Neural cell (in vitro differentiated cells): ENCODE measurements around the gene FKBP14. TPM values are rescaled to one million over a fixed set of nuclear protein-coding genes. Genes with fewer than 3 reads are reported as not detected.
"Not testable (repeated sequence)": the region's sequence is repeated elsewhere in the genome, so short reads cannot be mapped to it uniquely, and the experiment has no call there.

Source experiments
- H2AFZ ChIP-seq: fragments of 200-600, 300-800 bp; sonication (generic), shearing (Covaris generic); 2 replicates; pipeline ENCODE4 v1.6.0; 2014; ENCODE audit warnings: low read depth, mild to moderate bottlenecking, antibody characterized with exemption, low read length, moderate library complexity
- H3F3A ChIP-seq: fragments of 200-600 bp; shearing (Covaris generic); 2 replicates; pipeline ENCODE4 v1.6.1; 2016; ENCODE audit warnings: mild to moderate bottlenecking, moderate library complexity, mixed read lengths, antibody characterized with exemption, low read length; ENCODE audit not compliant: insufficient read depth, poor library complexity, severe bottlenecking
- H3K27ac ChIP-seq: fragments of 200-600, 300-800 bp; sonication (generic), shearing (Covaris generic); 2 replicates; pipeline ENCODE4 v1.5.1; 2014; ENCODE audit warnings: mild to moderate bottlenecking, low read length, moderate library complexity
- H3K27me3 ChIP-seq: fragments of 300-800, 200-600 bp; sonication (generic), shearing (Covaris generic); 2 replicates; pipeline ENCODE4 v1.6.0; 2014; ENCODE audit warnings: mild to moderate bottlenecking, low read depth, low read length, moderate library complexity; ENCODE audit not compliant: insufficient read depth
- H3K36me3 ChIP-seq: fragments of 300-800, 200-600 bp; sonication (generic), shearing (Covaris generic); 2 replicates; pipeline ENCODE4 v1.5.1; 2014; ENCODE audit warnings: mild to moderate bottlenecking, antibody characterized with exemption, low read length, moderate library complexity; ENCODE audit not compliant: insufficient read depth
- H3K4me2 ChIP-seq: fragments of 300-800, 200-600 bp; sonication (generic), shearing (Covaris generic); 2 replicates; pipeline ENCODE4 v1.6.0; 2014; ENCODE audit warnings: mild to moderate bottlenecking, low read length
- H3K4me3 ChIP-seq: fragments of 300-800, 200-600 bp; sonication (generic), shearing (Covaris generic); 2 replicates; pipeline ENCODE4 v1.5.1; 2014; ENCODE audit warnings: mild to moderate bottlenecking, low read length, moderate library complexity
- H3K79me2 ChIP-seq: fragments of 200-600 bp; shearing (Covaris generic); replicated peaks from 2 replicates; pipeline ENCODE4 v1.6.0; 2014; ENCODE audit warnings: mild to moderate bottlenecking, low read length, moderate library complexity; ENCODE audit not compliant: insufficient read depth
- H3K9ac ChIP-seq: fragments of 300-800, 200-600 bp; sonication (generic), shearing (Covaris generic); 2 replicates; pipeline ENCODE4 v1.6.1; 2016; ENCODE audit warnings: mild to moderate bottlenecking, low read length, mixed read lengths
- H3K9me2 ChIP-seq: fragments of 200-600 bp; shearing (Covaris generic); 2 replicates; pipeline ENCODE4 v1.6.1; 2016; ENCODE audit warnings: mild to moderate bottlenecking, low read length, mixed read lengths; ENCODE audit not compliant: insufficient read depth
- H3K9me3 ChIP-seq: fragments of 200-600, 300-800 bp; sonication (generic), shearing (Covaris generic); 2 replicates; pipeline ENCODE4 v1.6.1; 2016; ENCODE audit warnings: mild to moderate bottlenecking, mixed run types, low read length, moderate library complexity, mixed read lengths
- H4K20me1 ChIP-seq: fragments of 200-600 bp; shearing (Covaris generic); 2 replicates; pipeline ENCODE4 v1.6.1; 2016; ENCODE audit warnings: mild to moderate bottlenecking, mixed run types; ENCODE audit not compliant: insufficient read depth
- EP300 ChIP-seq: fragments of 450-650 bp; conservative IDR thresholded peaks from 2 replicates; pipeline ENCODE4 v1.6.1; 2014; ENCODE audit warnings: antibody characterized with exemption, mild to moderate bottlenecking, moderate library complexity; ENCODE audit not compliant: poor library complexity, severe bottlenecking
- EZH2 ChIP-seq: fragments of 200-600, 300-800 bp; shearing (Covaris generic), sonication (generic); IDR thresholded peaks from 2 replicates; pipeline ENCODE4 v1.6.1; 2014; ENCODE audit warnings: antibody characterized with exemption, low read length, borderline replicate concordance, mild to moderate bottlenecking; ENCODE audit not compliant: insufficient read depth, poor library complexity, severe bottlenecking
- MXI1 ChIP-seq: fragments of 450-650 bp; conservative IDR thresholded peaks from 2 replicates; pipeline ENCODE4 v1.6.1; 2014; ENCODE audit warnings: antibody characterized with exemption, mild to moderate bottlenecking; ENCODE audit not compliant: poor library complexity, severe bottlenecking
- POLR2AphosphoS5 ChIP-seq: IDR thresholded peaks from 2 replicates; pipeline ENCODE4 v1.6.1; 2012
- RAD21 ChIP-seq: fragments of 450-650 bp; conservative IDR thresholded peaks from 2 replicates; pipeline ENCODE4 v1.6.1; 2014; ENCODE audit warnings: antibody characterized with exemption, mild to moderate bottlenecking, moderate library complexity
- SMC3 ChIP-seq: fragments of 450-650 bp; conservative IDR thresholded peaks from 2 replicates; pipeline ENCODE4 v1.6.1; 2014; ENCODE audit warnings: antibody characterized with exemption, mild to moderate bottlenecking, moderate library complexity; ENCODE audit not compliant: poor library complexity
- TAF1 ChIP-seq: IDR thresholded peaks from 2 replicates; pipeline ENCODE4 v1.6.1; 2012; ENCODE audit warnings: low read depth
- polyA plus RNA-seq: library from polyadenylated mRNA; depleted of rRNA; stranded (reverse); fragments of >200 nt; gene quantifications from 2 replicates; pipeline ENCODE4 v1.2.3, GENCODE V29; 2014
- TF ChIP-seq, protein P1 (sequence below): IDR thresholded peaks from 2 replicates; pipeline ENCODE4 v1.6.1; 2012; ENCODE audit warnings: borderline replicate concordance
- TF ChIP-seq, protein P2 (sequence below): fragments of 450-650 bp; IDR thresholded peaks from 2 replicates; pipeline ENCODE4 v1.5.1; 2014; ENCODE audit warnings: antibody characterized with exemption, mild to moderate bottlenecking, moderate library complexity; ENCODE audit not compliant: poor library complexity, severe bottlenecking

FKBP14 gene
- polyA plus RNA-seq, 1 donor from 2014 or later = 36.7 TPM

DNA sequence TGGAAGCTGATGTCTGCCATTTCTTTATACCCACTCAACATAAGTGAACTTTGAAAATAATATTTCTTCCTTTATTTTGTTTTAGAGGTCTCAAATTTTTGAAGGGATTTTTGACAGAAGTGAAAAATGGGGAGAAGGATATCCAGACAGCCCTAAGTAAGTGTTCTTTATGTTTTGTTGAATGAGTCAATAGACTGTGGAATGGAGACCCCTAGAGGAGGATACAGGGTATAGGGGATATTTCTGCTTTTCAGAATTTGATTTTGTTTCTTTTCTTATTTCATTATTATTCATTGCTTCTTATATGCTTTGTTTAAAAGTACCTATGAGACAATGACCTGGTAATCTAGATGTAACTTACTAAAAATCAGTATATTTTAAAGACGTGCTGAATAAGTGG, 36.1 kb upstream of the FKBP14 start:
- no peaks in the 10 kb centered on the region for H3K9me2 ChIP-seq
- H3K4me3 ChIP-seq = no peak overlapping the region
- peaks cover 14% of the 10 kb centered on the region for H3K36me3 ChIP-seq
- H3K27me3 ChIP-seq = no peaks in the 10 kb centered on the region
- no peak overlapping the region for H2AFZ ChIP-seq
- TF ChIP-seq RAD21 (peak; percentile 85), EZH2 (no peak), POLR2AphosphoS5 (no peak), SMC3 (peak; percentile 81), MXI1 (no peak), EP300 (no peak), TAF1 (no peak)
- TF ChIP-seq, protein P1, sequence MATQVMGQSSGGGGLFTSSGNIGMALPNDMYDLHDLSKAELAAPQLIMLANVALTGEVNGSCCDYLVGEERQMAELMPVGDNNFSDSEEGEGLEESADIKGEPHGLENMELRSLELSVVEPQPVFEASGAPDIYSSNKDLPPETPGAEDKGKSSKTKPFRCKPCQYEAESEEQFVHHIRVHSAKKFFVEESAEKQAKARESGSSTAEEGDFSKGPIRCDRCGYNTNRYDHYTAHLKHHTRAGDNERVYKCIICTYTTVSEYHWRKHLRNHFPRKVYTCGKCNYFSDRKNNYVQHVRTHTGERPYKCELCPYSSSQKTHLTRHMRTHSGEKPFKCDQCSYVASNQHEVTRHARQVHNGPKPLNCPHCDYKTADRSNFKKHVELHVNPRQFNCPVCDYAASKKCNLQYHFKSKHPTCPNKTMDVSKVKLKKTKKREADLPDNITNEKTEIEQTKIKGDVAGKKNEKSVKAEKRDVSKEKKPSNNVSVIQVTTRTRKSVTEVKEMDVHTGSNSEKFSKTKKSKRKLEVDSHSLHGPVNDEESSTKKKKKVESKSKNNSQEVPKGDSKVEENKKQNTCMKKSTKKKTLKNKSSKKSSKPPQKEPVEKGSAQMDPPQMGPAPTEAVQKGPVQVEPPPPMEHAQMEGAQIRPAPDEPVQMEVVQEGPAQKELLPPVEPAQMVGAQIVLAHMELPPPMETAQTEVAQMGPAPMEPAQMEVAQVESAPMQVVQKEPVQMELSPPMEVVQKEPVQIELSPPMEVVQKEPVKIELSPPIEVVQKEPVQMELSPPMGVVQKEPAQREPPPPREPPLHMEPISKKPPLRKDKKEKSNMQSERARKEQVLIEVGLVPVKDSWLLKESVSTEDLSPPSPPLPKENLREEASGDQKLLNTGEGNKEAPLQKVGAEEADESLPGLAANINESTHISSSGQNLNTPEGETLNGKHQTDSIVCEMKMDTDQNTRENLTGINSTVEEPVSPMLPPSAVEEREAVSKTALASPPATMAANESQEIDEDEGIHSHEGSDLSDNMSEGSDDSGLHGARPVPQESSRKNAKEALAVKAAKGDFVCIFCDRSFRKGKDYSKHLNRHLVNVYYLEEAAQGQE = no peak
- TF ChIP-seq, protein P2, sequence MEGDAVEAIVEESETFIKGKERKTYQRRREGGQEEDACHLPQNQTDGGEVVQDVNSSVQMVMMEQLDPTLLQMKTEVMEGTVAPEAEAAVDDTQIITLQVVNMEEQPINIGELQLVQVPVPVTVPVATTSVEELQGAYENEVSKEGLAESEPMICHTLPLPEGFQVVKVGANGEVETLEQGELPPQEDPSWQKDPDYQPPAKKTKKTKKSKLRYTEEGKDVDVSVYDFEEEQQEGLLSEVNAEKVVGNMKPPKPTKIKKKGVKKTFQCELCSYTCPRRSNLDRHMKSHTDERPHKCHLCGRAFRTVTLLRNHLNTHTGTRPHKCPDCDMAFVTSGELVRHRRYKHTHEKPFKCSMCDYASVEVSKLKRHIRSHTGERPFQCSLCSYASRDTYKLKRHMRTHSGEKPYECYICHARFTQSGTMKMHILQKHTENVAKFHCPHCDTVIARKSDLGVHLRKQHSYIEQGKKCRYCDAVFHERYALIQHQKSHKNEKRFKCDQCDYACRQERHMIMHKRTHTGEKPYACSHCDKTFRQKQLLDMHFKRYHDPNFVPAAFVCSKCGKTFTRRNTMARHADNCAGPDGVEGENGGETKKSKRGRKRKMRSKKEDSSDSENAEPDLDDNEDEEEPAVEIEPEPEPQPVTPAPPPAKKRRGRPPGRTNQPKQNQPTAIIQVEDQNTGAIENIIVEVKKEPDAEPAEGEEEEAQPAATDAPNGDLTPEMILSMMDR = peak; percentile 83
- no peaks in the 10 kb centered on the region for H4K20me1 ChIP-seq
- H3K4me2 ChIP-seq = no peak overlapping the region
- H3K9ac ChIP-seq = no peak overlapping the region
- H3K27ac ChIP-seq = no peak overlapping the region
- H3K79me2 ChIP-seq = no peaks in the 10 kb centered on the region
- no peaks in the 10 kb centered on the region for H3F3A ChIP-seq
- no peaks in the 10 kb centered on the region for H3K9me3 ChIP-seq

DNA sequence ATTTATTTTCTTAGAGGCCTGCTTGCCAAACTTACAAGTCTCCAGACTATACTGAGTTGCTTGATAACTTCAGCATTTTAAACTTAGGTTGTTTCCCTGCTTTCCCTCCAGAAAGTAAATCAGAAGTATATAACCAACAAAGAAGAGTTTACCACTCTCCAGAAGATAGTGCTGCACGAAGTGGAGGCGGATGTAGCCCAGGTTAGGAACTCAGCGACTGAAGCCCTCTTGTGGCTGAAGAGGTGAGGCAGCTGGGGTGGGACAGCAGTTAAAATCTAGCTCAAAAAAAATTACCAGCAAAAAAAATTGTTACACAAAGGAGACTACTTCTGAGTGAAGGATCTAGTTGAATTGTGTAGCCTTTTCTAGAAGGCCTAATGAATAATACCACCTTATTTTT, 35.3 kb upstream of the FKBP14 start:
- not testable (repeated sequence) for H3K4me2 ChIP-seq, H3F3A ChIP-seq, H3K79me2 ChIP-seq, H3K9ac ChIP-seq, H4K20me1 ChIP-seq, H3K27me3 ChIP-seq, H3K9me2 ChIP-seq, H3K4me3 ChIP-seq, H3K9me3 ChIP-seq, H3K27ac ChIP-seq, H2AFZ ChIP-seq
- peaks cover 12% of the 10 kb centered on the region for H3K36me3 ChIP-seq
- TF ChIP-seq SMC3 (peak; percentile 68), RAD21 (peak; percentile 58)
- TF ChIP-seq, protein P2 = peak; percentile 60
